B cell (primary cell): Measurements from ENCODE around the gene IFI30. TPM values are rescaled to one million over a fixed set of nuclear protein-coding genes. Genes with fewer than 3 reads are reported as not detected.

ENCODE experiments used
- ATAC-seq: fragments of 200-7000 bp; cut with Tn5 transposase; one replicate; pipeline ENCODE4 v1.10.0; 2021; ENCODE audit warnings: low read depth, mild to moderate bottlenecking, moderate number of reproducible peaks, moderate library complexity
- CTCF ChIA-PET: fragments of 350-600 bp; sonication (Branson Sonifier 250); formaldehyde crosslinking; loops from one replicate; lab custom pipeline; 2021; ENCODE audit warnings: antibody characterized with exemption, inconsistent platforms; lab: Charles Lee
- POLR2A ChIA-PET: fragments of 350-600 bp; sonication (Branson Sonifier 250); formaldehyde crosslinking; loops from one replicate; lab custom pipeline; 2021; ENCODE audit warnings: antibody characterized with exemption; lab: Charles Lee
- DNase-seq: peaks from one replicate; pipeline ENCODE4 v3.0.0; 2013
- H2AFZ ChIP-seq: 2 replicates; pipeline ENCODE4 v1.6.1; 2012; ENCODE audit warnings: mild to moderate bottlenecking, low read depth, low read length; ENCODE audit not compliant: insufficient read depth, poor library complexity, severe bottlenecking
- H3K27ac ChIP-seq, 2 donors: 1 replicate in 1 of 2; 2 replicates in 1 of 2; pipeline ENCODE4 v1.5.1; 2012 to 2013; ENCODE audit warnings: low read length in 2 of 2, mild to moderate bottlenecking in 2 of 2, moderate library complexity in 1 of 2
- H3K27me3 ChIP-seq, 4 experiments: fragments of 200-600 bp in 1 of 4; sonication (generic) in 1 of 4; replicated peaks in 1 of 4; 1 replicate in 2 of 4; 2 replicates in 2 of 4; pipeline versions ENCODE4 v1.6.1 to v1.7.0; 2013 to 2016; ENCODE audit warnings: low read length in 3 of 4, mild to moderate bottlenecking in 2 of 4, mixed read lengths in 1 of 4, moderate library complexity in 1 of 4; ENCODE audit not compliant: insufficient read depth in 4 of 4, control insufficient read depth in 3 of 4; ENCODE audit errors: control extremely low read depth in 1 of 4
- H3K36me3 ChIP-seq, 2 experiments: replicated peaks in 1 of 2; 1 replicate in 1 of 2; 2 replicates in 1 of 2; pipeline versions ENCODE4 v1.6.1 to v1.7.1; 2013; ENCODE audit warnings: low read length in 1 of 2; ENCODE audit not compliant: insufficient read depth in 2 of 2, control insufficient read depth in 1 of 2; ENCODE audit errors: control extremely low read depth in 1 of 2, extremely low read depth in 1 of 2
- H3K4me1 ChIP-seq, 2 donors: fragments of 200-600 bp in 1 of 2; sonication (generic) in 1 of 2; 1 replicate in 1 of 2; 2 replicates in 1 of 2; pipeline versions ENCODE4 v1.5.1 to v1.6.1; 2013 to 2017; ENCODE audit warnings: low read length in 2 of 2; ENCODE audit not compliant: control insufficient read depth in 2 of 2, insufficient read depth in 2 of 2
- H3K4me2 ChIP-seq: replicated peaks from 2 replicates; pipeline ENCODE3; 2012; ENCODE audit warnings: mild to moderate bottlenecking, low read depth, low read length; ENCODE audit not compliant: poor library complexity, severe bottlenecking
- H3K4me3 ChIP-seq, 5 experiments: fragments of 200-600 bp in 1 of 5; sonication (generic) in 1 of 5; 1 replicate in 3 of 5; 2 replicates in 2 of 5; pipeline versions ENCODE4 v1.5.1 to v1.7.0; 2011 to 2016; ENCODE audit warnings: low read length in 4 of 5, mild to moderate bottlenecking in 4 of 5, low read depth in 2 of 5, control low read depth in 1 of 5, moderate library complexity in 1 of 5; ENCODE audit not compliant: insufficient read depth in 1 of 5; ENCODE audit errors: control extremely low read depth in 1 of 5, extremely low read depth in 1 of 5
- H3K79me2 ChIP-seq: fragments of 200-600 bp; sonication (generic); one replicate; pipeline ENCODE4 v1.6.0; 2016; ENCODE audit warnings: low read length; ENCODE audit not compliant: control insufficient read depth, insufficient read depth
- H3K9ac ChIP-seq: fragments of 200-600 bp; sonication (generic); 2 replicates; pipeline ENCODE4 v1.6.1; 2017; ENCODE audit warnings: mild to moderate bottlenecking, low read length, moderate library complexity
- H3K9me3 ChIP-seq, 3 donors: one replicate each; pipeline versions ENCODE4 v1.6.1 to v1.7.1; 2013; ENCODE audit warnings: low read length in 2 of 3; ENCODE audit not compliant: control insufficient read depth in 2 of 3, insufficient read depth in 1 of 3; ENCODE audit errors: control extremely low read depth in 1 of 3
- H4K20me1 ChIP-seq: 2 replicates; pipeline ENCODE4 v1.6.0; 2012; ENCODE audit warnings: mild to moderate bottlenecking, low read length; ENCODE audit not compliant: insufficient read depth, control insufficient read depth, poor library complexity, severe bottlenecking
- H3K27ac Mint-ChIP-seq: one replicate; pipeline ENCODE4 v1.8.0; 2021; ENCODE audit warnings: mixed read lengths
- H3K27me3 Mint-ChIP-seq: one replicate; pipeline ENCODE4 v1.8.0; 2021; ENCODE audit warnings: mixed read lengths
- H3K4me1 Mint-ChIP-seq: one replicate; pipeline ENCODE4 v1.8.0; 2021; ENCODE audit warnings: mixed read lengths
- H3K4me3 Mint-ChIP-seq: one replicate; pipeline ENCODE4 v1.8.0; 2021; ENCODE audit warnings: mixed read lengths
- H3K9me3 Mint-ChIP-seq: one replicate; pipeline ENCODE4 v1.8.0; 2022; ENCODE audit warnings: mixed read lengths; ENCODE audit not compliant: insufficient read depth
- CTCF ChIP-seq: fragments of 200-600 bp; IDR thresholded peaks from one replicate; pipeline ENCODE4 v1.8.0; 2022; ENCODE audit warnings: antibody characterized with exemption, mild to moderate bottlenecking
- EZH2 ChIP-seq: IDR thresholded peaks from 2 replicates; pipeline ENCODE4 v1.6.1; 2012; ENCODE audit warnings: borderline replicate concordance, low read depth, mild to moderate bottlenecking, moderate library complexity, low read length; ENCODE audit not compliant: insufficient read depth, poor library complexity, severe bottlenecking
- WGBS: methylation state at CpG from one replicate; pipeline ENCODE4 v1.1.5; 2013; ENCODE audit warnings: missing lambda C conversion rate; ENCODE audit not compliant: insufficient coverage; 5-methylcytosine and 5-hydroxymethylcytosine counted together
- intact Hi-C: fragments of 100-400 bp; cut with micrococcal nuclease; formaldehyde crosslinking; loops from one replicate; pipeline ENCODE4 v1.10.0; 2022
- polyA plus RNA-seq: library from polyadenylated mRNA; depleted of rRNA; stranded (reverse); fragments of >200 nt; gene quantifications from 2 replicates; pipeline ENCODE4 v1.2.3, GENCODE V29; 2012
- total RNA-seq, 2 donors: library from RNA; stranded (reverse); fragments of 120-200 nt in 1 of 2; gene quantifications; 1 replicate in 1 of 2; 2 replicates in 1 of 2; pipeline versions ENCODE4 v1.2.3 to v1.2.4, GENCODE V29; 2013 to 2022

IFI30 gene
- total and polyA plus RNA-seq, 2 donors (not counting 1 experiment from before 2014, with no cell fraction given): 171 to 222 TPM

- H2AFZ ChIP-seq: no peak overlapping the region
- ATAC-seq (no peak), DNase-seq (no peak)
- H4K20me1 ChIP-seq: peaks cover 65% of the 10 kb centered on the region
- WGBS: 93% methylated on average over 26 of the region's 26 CpGs
- H3K27me3 ChIP-seq: no peaks in the 10 kb centered on the region
- H3K79me2 ChIP-seq: peaks cover 69% of the 10 kb centered on the region
- CTCF ChIA-PET: interaction anchor here (1.4 kb wide), 1 partner anchor 10 kb away, joined by 3 read pairs; no protein-coding TSS in a partner anchor
- no peaks in the 10 kb centered on the region for H3K9me3 ChIP-seq
- no peak for TF ChIP-seq CTCF
- TF ChIP-seq EZH2: no peak
- H3K27ac Mint-ChIP-seq: no peak overlapping the region
- H3K4me1 ChIP-seq: peaks cover 12 to 16% of the 10 kb centered on the region in 2 donors
- intact Hi-C loops: no loop called here
- H3K4me3 Mint-ChIP-seq: no peak overlapping the region
- peaks cover 2 to 63% of the 10 kb centered on the region in 2 experiments for H3K36me3 ChIP-seq
- H3K4me2 ChIP-seq: no peak overlapping the region
- H3K27me3 Mint-ChIP-seq: no peaks in the 10 kb centered on the region
- H3K4me3 ChIP-seq: no peak overlapping the region
- POLR2A ChIA-PET: interaction anchor here (0.5 kb wide), 1 partner anchor 57 kb away, joined by 3 read pairs; no protein-coding TSS in a partner anchor
- no peaks in the 10 kb centered on the region for H3K9me3 Mint-ChIP-seq
- no peak overlapping the region for H3K9ac ChIP-seq
- H3K4me1 Mint-ChIP-seq: peaks cover 16% of the 10 kb centered on the region
- no peak overlapping the region for H3K27ac ChIP-seq
These were observed 49.8 kb upstream of the IFI30 start for GRCh38 chr19:18123819-18124218.

- 70% methylated on average over 2 of the region's 2 CpGs for WGBS
- ChIA-PET CTCF (interaction anchor here (0.7 kb wide), 1 partner anchor 140 kb away, joined by 3 read pairs; no protein-coding TSS in a partner anchor), POLR2A (no interaction called here)
- H3K4me2 ChIP-seq: no peak overlapping the region
- H3K9ac ChIP-seq: no peak overlapping the region
- H3K36me3 ChIP-seq: peaks cover 2 to 83% of the 10 kb centered on the region in 2 experiments
- H3K27me3 ChIP-seq: no peaks in the 10 kb centered on the region
- DNase-seq (no peak), ATAC-seq (no peak)
- peaks cover 56% of the 10 kb centered on the region for H3K79me2 ChIP-seq
- TF ChIP-seq CTCF: no peak
- TF ChIP-seq EZH2: no peak
- H3K4me1 ChIP-seq: no peaks in the 10 kb centered on the region
- no peaks in the 10 kb centered on the region for H3K9me3 Mint-ChIP-seq
- H3K9me3 ChIP-seq: no peaks in the 10 kb centered on the region
- peaks cover 53% of the 10 kb centered on the region for H4K20me1 ChIP-seq
- H3K27ac Mint-ChIP-seq: no peak overlapping the region
- H2AFZ ChIP-seq: no peak overlapping the region
- no peaks in the 10 kb centered on the region for H3K4me1 Mint-ChIP-seq
- no peak overlapping the region for H3K27ac ChIP-seq
- intact Hi-C loops: no loop called here
- no peak overlapping the region for H3K4me3 ChIP-seq
- H3K4me3 Mint-ChIP-seq: no peak overlapping the region
- H3K27me3 Mint-ChIP-seq: no peaks in the 10 kb centered on the region
These were observed 47.5 kb upstream of the IFI30 start for GRCh38 chr19:18126097-18126496.
